HG02870 (cell line): ENCODE measurements around the gene TAS2R7.
"Not testable (repeated sequence)": the region's sequence is repeated elsewhere in the genome, so short reads cannot be mapped to it uniquely, and the experiment has no call there.

Experiments
- ATAC-seq: cut with Tn5 transposase; IDR thresholded peaks from one replicate; pipeline ENCODE4 v1.9.1; 2021; ENCODE audit warnings: mild to moderate bottlenecking, moderate library complexity; ENCODE audit not compliant: unreplicated experiment

TAS2R7 gene

GRCh38 chr12:10802587-10802986, at the start of gene TAS2R7:
TSS of gene TAS2R7 (minus strand) at chr12:10802627. CDS start at chr12:10802570, 57 bp downstream.
- no peak for ATAC-seq

GRCh38 chr12:10851243-10851858, 48.9 kb upstream of the TAS2R7 start:
- no peak for ATAC-seq

GRCh38 chr12:10849425-10849878, 47.0 kb upstream of the TAS2R7 start, which contains the start of gene PRR4:
TSS of gene PRR4 (minus strand) at chr12:10849475. CDS start at chr12:10849437, 38 bp downstream.
- ATAC-seq, result no peak

- no peak for ATAC-seq
Observed at GRCh38 chr12:10847744-10848143, 45.3 kb upstream of the TAS2R7 start.

GRCh38 chr12:10842862-10843261, 40.4 kb upstream of the TAS2R7 start:
- ATAC-seq, result no peak

- no peak for ATAC-seq
Observed at GRCh38 chr12:10838461-10838860, 36.0 kb upstream of the TAS2R7 start.

- ATAC-seq, result no peak
Observed at GRCh38 chr12:10829994-10830393, 27.6 kb upstream of the TAS2R7 start.

- ATAC-seq, result no peak
Observed at GRCh38 chr12:10826258-10826657, 23.8 kb upstream of the TAS2R7 start, which contains the start of gene TAS2R10. TSS of gene TAS2R10 (minus strand) at chr12:10826358. CDS start at chr12:10826269, 89 bp downstream.

- no peak for ATAC-seq
Observed at GRCh38 chr12:10824957-10825356, 22.5 kb upstream of the TAS2R7 start.

- ATAC-seq, result no peak
Observed at GRCh38 chr12:10811883-10812536, 9.6 kb upstream of the TAS2R7 start.

GRCh38 chr12:10810068-10810467, 7.6 kb upstream of the TAS2R7 start, which contains the start of gene TAS2R9:
TSS of gene TAS2R9 (minus strand) at chr12:10810168. CDS start at chr12:10810075, 93 bp downstream.
- ATAC-seq, result no peak

- no peak for ATAC-seq
Observed at GRCh38 chr12:10807186-10807585, 4.8 kb upstream of the TAS2R7 start, which contains the start of gene TAS2R8. TSS of gene TAS2R8 (minus strand) at chr12:10807286. CDS start at chr12:10806980, 306 bp downstream.

- no peak for ATAC-seq
Observed at GRCh38 chr12:10801741-10802140, 686 bp downstream of the TAS2R7 start.

- no peak for ATAC-seq
Observed at GRCh38 chr12:10794222-10794621, 8.2 kb downstream of the TAS2R7 start.

- not testable (repeated sequence) for ATAC-seq
Observed at GRCh38 chr12:10791769-10792168, 10.7 kb downstream of the TAS2R7 start.

GRCh38 chr12:10783252-10783651, 19.2 kb downstream of the TAS2R7 start:
- ATAC-seq, result no peak

GRCh38 chr12:10779103-10779502, 23.3 kb downstream of the TAS2R7 start:
- no peak for ATAC-seq

GRCh38 chr12:10771132-10771733, 31.2 kb downstream of the TAS2R7 start:
- ATAC-seq, result no peak

- ATAC-seq, result no peak
Observed at GRCh38 chr12:10759657-10760056, 42.8 kb downstream of the TAS2R7 start.

GRCh38 chr12:10756194-10756593, 46.2 kb downstream of the TAS2R7 start:
- ATAC-seq, result no peak

- no peak for ATAC-seq
Observed at GRCh38 chr12:10753059-10753458, 49.4 kb downstream of the TAS2R7 start.
